ENCODE results near the gene FMN1. TPM values are rescaled to one million over a fixed set of nuclear protein-coding genes. Genes with fewer than 3 reads are reported as not detected.

The FMN1 gene
- total RNA-seq, 1 experiment from 2014 or later, result 25.8 TPM

DNA sequence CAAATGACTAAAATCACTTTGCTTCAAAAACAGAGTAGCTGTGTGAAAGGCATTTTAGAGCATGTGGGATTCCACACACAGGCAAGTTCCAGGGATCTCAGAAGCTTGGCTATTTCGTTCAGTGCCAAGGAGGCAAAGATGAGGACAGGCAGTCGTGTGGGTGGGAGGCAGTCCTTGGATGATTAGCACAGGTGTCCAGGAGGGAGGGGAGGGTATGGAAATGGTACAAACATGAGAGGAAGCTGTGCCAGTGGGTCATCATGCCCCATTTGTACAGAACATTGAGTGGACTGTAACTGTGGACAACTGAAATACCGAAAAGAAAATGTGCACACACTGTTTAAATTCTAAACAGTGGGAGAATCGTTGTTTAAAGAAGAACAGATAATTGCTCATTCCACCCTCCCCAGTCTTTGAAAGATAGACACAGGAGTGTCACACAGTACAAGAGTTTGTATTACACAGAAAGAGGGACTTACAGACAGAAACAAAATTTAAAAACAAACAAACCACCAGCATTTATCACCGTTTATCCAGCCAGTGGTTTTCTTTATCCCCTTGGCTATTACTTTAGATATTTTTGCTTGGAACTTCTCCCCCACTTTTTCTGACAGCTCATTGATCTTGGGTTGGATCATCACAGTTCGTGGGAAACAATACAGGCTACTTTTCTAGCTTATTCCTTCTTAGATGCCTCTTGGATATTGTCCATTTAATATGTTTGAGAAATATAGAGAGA is 353.8 kb downstream of the FMN1 start:
- Histone ChIP-seq H3K27ac (no peak overlapping the region), H3K9me3 (ENCODE audit: insufficient read depth, low read depth) (no peaks in the 10 kb centered on the region), H3K4me2 (no peak overlapping the region), H3K36me3 (ENCODE audit: low read depth) (no peaks in the 10 kb centered on the region), H3K9me2 (ENCODE audit: insufficient read depth) (no peaks in the 10 kb centered on the region), H3K4me1 (replicated peaks; ENCODE audit: insufficient read depth) (no peaks in the 10 kb centered on the region), H3K79me2 (ENCODE audit: low read depth) (no peaks in the 10 kb centered on the region), H3K27me3 (ENCODE audit: insufficient read depth, low read depth) (no peaks in the 10 kb centered on the region), H2AFZ (no peak overlapping the region), H3F3A (ENCODE audit: insufficient read depth, low read depth) (no peaks in the 10 kb centered on the region), H4K20me1 (ENCODE audit: insufficient read depth) (no peaks in the 10 kb centered on the region), H3K4me3 (no peak overlapping the region)
- intact Hi-C loops (cut with micrococcal nuclease; ENCODE audit: unreplicated experiment), result no loop called here
- no peak for TF ChIP-seq EZH2 (IDR thresholded peaks at IDR 0.05; ENCODE audit: low read depth)
- no peak for DNase-seq
- BruUV-seq (replicated peaks), result no TSS peak
- ChIA-PET POLR2A (ENCODE audit: unreplicated experiment) (interaction anchor here (0.7 kb wide), 1 partner anchor 242 kb away, joined by 3 read pairs; no protein-coding TSS in a partner anchor), CTCF (no interaction called here)

DNA sequence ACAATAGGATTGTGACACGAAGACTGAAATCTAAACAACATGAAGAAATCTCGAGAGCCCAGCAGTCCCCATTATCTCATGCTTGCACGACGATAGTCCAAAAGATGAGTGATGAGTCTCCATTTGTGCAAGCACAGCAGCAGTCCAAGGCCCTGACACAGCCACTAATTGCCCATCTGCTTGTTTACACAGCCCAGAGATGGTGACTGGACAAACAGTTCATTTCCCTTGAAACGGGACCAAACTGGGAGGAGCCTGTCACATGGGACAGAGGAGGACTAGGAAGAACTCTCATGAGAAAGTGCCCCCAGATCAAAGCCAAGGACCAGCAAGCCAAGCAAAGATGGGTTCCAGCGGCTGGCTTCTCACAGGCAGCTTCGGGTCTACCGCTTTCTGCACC is 355.7 kb downstream of the FMN1 start:
- ChIA-PET POLR2A (ENCODE audit: unreplicated experiment) (interaction anchor here (0.5 to 0.7 kb wide), 2 partner anchors 108 to 151 kb away, joined by 3 read pairs; no protein-coding TSS in a partner anchor), CTCF (no interaction called here)
- no peaks in the 10 kb centered on the region for H3F3A ChIP-seq (ENCODE audit: insufficient read depth, low read depth)
- intact Hi-C loops (cut with micrococcal nuclease; ENCODE audit: unreplicated experiment), result no loop called here
- H3K27ac ChIP-seq, result no peak overlapping the region
- no peaks in the 10 kb centered on the region for H3K9me2 ChIP-seq (ENCODE audit: insufficient read depth)
- H4K20me1 ChIP-seq (ENCODE audit: insufficient read depth), result no peaks in the 10 kb centered on the region
- no peaks in the 10 kb centered on the region for H3K4me1 ChIP-seq (replicated peaks; ENCODE audit: insufficient read depth)
- TF ChIP-seq, protein P1, sequence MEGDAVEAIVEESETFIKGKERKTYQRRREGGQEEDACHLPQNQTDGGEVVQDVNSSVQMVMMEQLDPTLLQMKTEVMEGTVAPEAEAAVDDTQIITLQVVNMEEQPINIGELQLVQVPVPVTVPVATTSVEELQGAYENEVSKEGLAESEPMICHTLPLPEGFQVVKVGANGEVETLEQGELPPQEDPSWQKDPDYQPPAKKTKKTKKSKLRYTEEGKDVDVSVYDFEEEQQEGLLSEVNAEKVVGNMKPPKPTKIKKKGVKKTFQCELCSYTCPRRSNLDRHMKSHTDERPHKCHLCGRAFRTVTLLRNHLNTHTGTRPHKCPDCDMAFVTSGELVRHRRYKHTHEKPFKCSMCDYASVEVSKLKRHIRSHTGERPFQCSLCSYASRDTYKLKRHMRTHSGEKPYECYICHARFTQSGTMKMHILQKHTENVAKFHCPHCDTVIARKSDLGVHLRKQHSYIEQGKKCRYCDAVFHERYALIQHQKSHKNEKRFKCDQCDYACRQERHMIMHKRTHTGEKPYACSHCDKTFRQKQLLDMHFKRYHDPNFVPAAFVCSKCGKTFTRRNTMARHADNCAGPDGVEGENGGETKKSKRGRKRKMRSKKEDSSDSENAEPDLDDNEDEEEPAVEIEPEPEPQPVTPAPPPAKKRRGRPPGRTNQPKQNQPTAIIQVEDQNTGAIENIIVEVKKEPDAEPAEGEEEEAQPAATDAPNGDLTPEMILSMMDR (conservative IDR thresholded peaks at IDR 0.05), result no peak
- TF ChIP-seq EZH2 (IDR thresholded peaks at IDR 0.05; ENCODE audit: low read depth), result no peak
- H3K79me2 ChIP-seq (ENCODE audit: low read depth), result no peaks in the 10 kb centered on the region
- BruUV-seq (replicated peaks), result no TSS peak
- H3K27me3 ChIP-seq (ENCODE audit: insufficient read depth, low read depth), result no peaks in the 10 kb centered on the region
- H2AFZ ChIP-seq, result no peak overlapping the region
- no peak for DNase-seq
- H3K4me2 ChIP-seq, result no peak overlapping the region
- no peaks in the 10 kb centered on the region for H3K36me3 ChIP-seq (ENCODE audit: low read depth)
- H3K4me3 ChIP-seq, result no peak overlapping the region
- H3K9me3 ChIP-seq (ENCODE audit: insufficient read depth, low read depth), result no peaks in the 10 kb centered on the region

DNA sequence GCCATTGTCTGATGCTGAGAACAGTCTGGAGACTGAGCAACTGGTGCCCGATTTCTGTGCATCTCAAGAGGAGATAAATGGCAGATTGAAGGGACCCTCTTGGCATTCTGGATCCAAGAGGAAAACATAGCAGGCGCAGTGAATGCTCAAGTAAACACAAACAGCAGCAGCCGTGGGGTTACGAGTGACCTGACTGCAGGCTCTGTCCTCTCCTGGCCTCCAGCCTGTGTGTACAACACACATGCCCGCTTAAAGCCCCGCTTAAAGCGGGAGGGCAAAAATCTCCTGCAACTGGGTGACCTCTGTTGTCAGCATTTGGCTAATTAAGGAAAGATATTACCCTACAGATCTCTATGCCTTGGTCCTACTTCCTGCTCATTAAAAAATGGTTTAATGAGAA is 356.2 kb downstream of the FMN1 start:
- H3K27me3 ChIP-seq (ENCODE audit: insufficient read depth, low read depth), result no peaks in the 10 kb centered on the region
- H2AFZ ChIP-seq, result no peak overlapping the region
- POLR2A ChIA-PET (ENCODE audit: unreplicated experiment), result interaction anchor here (0.7 kb wide), 1 partner anchor 150 kb away, joined by 3 read pairs; no protein-coding TSS in a partner anchor
- BruUV-seq (replicated peaks), result no TSS peak
- no peak overlapping the region for H3K27ac ChIP-seq
- DNase-seq, result no peak
- TF ChIP-seq, protein P1 (conservative IDR thresholded peaks at IDR 0.05), result no peak
- no peak for TF ChIP-seq EZH2 (IDR thresholded peaks at IDR 0.05; ENCODE audit: low read depth)
- no peaks in the 10 kb centered on the region for H3K9me2 ChIP-seq (ENCODE audit: insufficient read depth)
- H3K4me3 ChIP-seq, result no peak overlapping the region
- H3K4me1 ChIP-seq (replicated peaks; ENCODE audit: insufficient read depth), result no peaks in the 10 kb centered on the region
- intact Hi-C loops (cut with micrococcal nuclease; ENCODE audit: unreplicated experiment), result no loop called here
- no peak overlapping the region for H3K4me2 ChIP-seq
- CTCF ChIA-PET, result no interaction called here
- no peaks in the 10 kb centered on the region for H4K20me1 ChIP-seq (ENCODE audit: insufficient read depth)
- H3K9me3 ChIP-seq (ENCODE audit: insufficient read depth, low read depth), result no peaks in the 10 kb centered on the region
- no peaks in the 10 kb centered on the region for H3K36me3 ChIP-seq (ENCODE audit: low read depth)
- H3F3A ChIP-seq (ENCODE audit: insufficient read depth, low read depth), result no peaks in the 10 kb centered on the region
- no peaks in the 10 kb centered on the region for H3K79me2 ChIP-seq (ENCODE audit: low read depth)
